Measurements from ENCODE around the gene CLDN12.

- no peak for TF ChIP-seq POLR2A (IDR thresholded peaks at IDR 0.05; ENCODE audit: low read length)
- TF ChIP-seq GATA1 (IDR thresholded peaks at IDR 0.05; ENCODE audit: low read depth, low read length) = no peak
These were observed 54.8 kb downstream of the CLDN12 start for GRCh38 chr7:90458104-90458503.

Measured in erythroblast (primary cell).